ENCODE results near the gene TDRD7. TPM values are rescaled to one million over a fixed set of nuclear protein-coding genes. Genes with fewer than 3 reads are reported as not detected.

TDRD7 gene
- polyA plus RNA-seq, 1 of the 3 experiments (the other 2 are of a cell fraction) = 4.9 TPM

- POLR2A ChIA-PET = no interaction called here
- Histone ChIP-seq H3K79me2 (ENCODE audit: insufficient read depth) (no peaks in the 10 kb centered on the region), H3K9ac (no peak overlapping the region), H2AFZ (ENCODE audit: low read depth) (no peak overlapping the region), H3K27me3 (ENCODE audit: insufficient read depth) (peaks cover 33% of the 10 kb centered on the region), H3F3A (replicated peaks; ENCODE audit: insufficient read depth) (no peaks in the 10 kb centered on the region), H3K27ac (ENCODE audit: low read depth in 2 of 2, low read length in 1 of 2) (peak overlapping the region in 1 of 2 experiments; percentile 100; a peak in 1 of 4 replicates), H3K9me3 (no peaks in the 10 kb centered on the region), H3K4me2 (no peak overlapping the region), H3K4me1 (ENCODE audit: control insufficient read depth in 1 of 2, insufficient read depth in 2 of 2, low read depth in 1 of 2, low read length in 1 of 2) (peaks cover 0 to 37% of the 10 kb centered on the region in 2 experiments; a peak in 3 of 4 replicates), H3K4me3 (ENCODE audit: low read depth in 2 of 2, low read length in 1 of 2) (no peak overlapping the region), H3K9me2 (no peaks in the 10 kb centered on the region), H3K36me3 (replicated peaks in 1 of 2; ENCODE audit: control insufficient read depth in 1 of 2, insufficient read depth in 2 of 2, low read length in 1 of 2) (no peaks in the 10 kb centered on the region), H4K20me1 (ENCODE audit: insufficient read depth) (no peaks in the 10 kb centered on the region)
- TF ChIP-seq CHD2 (IDR thresholded peaks at IDR 0.05; ENCODE audit: low read length, partially characterized antibody) = no peak
- no peak for TF ChIP-seq MEF2A (IDR thresholded peaks at IDR 0.05; ENCODE audit: borderline replicate concordance, low read depth)
- TF ChIP-seq FOXM1 (IDR thresholded peaks at IDR 0.05; ENCODE audit: low read depth) = no peak
- no peak for TF ChIP-seq YY1 (IDR thresholded peaks at IDR 0.05; ENCODE audit: low read depth)
- TF ChIP-seq TCF12 (IDR thresholded peaks at IDR 0.05) = no peak
- no peak for TF ChIP-seq MXI1 (IDR thresholded peaks at IDR 0.05; ENCODE audit: low read depth, low read length)
- TF ChIP-seq RFX5 (IDR thresholded peaks at IDR 0.05; ENCODE audit: low read length) = no peak
- TF ChIP-seq REST (IDR thresholded peaks at IDR 0.05; ENCODE audit: low read depth, low read length) = no peak
- no peak for TF ChIP-seq RCOR1 (IDR thresholded peaks at IDR 0.05; ENCODE audit: low read length)
- DNase-seq = no peak
- 54% methylated on average over 3 of the region's 5 CpGs for WGBS (ENCODE audit: low lambda C conversion rate)
- CTCF ChIA-PET = interaction anchor here (8.5 kb wide), 1 partner anchor 37 kb away, joined by 153 read pairs; no protein-coding TSS in a partner anchor
Observed at GRCh38 chr9:97507428-97507984, 95.6 kb downstream of the TDRD7 start.

- H3K4me1 ChIP-seq (ENCODE audit: control insufficient read depth in 1 of 2, insufficient read depth in 2 of 2, low read depth in 1 of 2, low read length in 1 of 2) = peaks cover 0 to 39% of the 10 kb centered on the region in 2 experiments; a peak in 3 of 4 replicates
- peak overlapping the region in 1 of 2 experiments; percentile 8; a peak in 1 of 4 replicates for H3K27ac ChIP-seq (ENCODE audit: low read depth in 2 of 2, low read length in 1 of 2)
- H3K79me2 ChIP-seq (ENCODE audit: insufficient read depth) = no peaks in the 10 kb centered on the region
- no peaks in the 10 kb centered on the region for H3F3A ChIP-seq (replicated peaks; ENCODE audit: insufficient read depth)
- no peak overlapping the region for H3K4me2 ChIP-seq
- peaks cover 20% of the 10 kb centered on the region; the same call in 1 of the 2 replicates for H3K27me3 ChIP-seq (ENCODE audit: insufficient read depth)
- no peaks in the 10 kb centered on the region for H3K9me2 ChIP-seq
- ChIA-PET CTCF (interaction anchor here (0.9 to 2.1 kb wide), 4 partner anchors 40 to 106 kb away, joined by 3 to 9 read pairs (median 5); no protein-coding TSS in a partner anchor), POLR2A (no interaction called here)
- no peak overlapping the region for H3K9ac ChIP-seq
- WGBS (ENCODE audit: low lambda C conversion rate) = 37% methylated on average over 4 of the region's 4 CpGs
- H3K4me3 ChIP-seq (ENCODE audit: low read depth in 2 of 2, low read length in 1 of 2) = no peak overlapping the region
- no peak for DNase-seq
- no peaks in the 10 kb centered on the region for H3K36me3 ChIP-seq (replicated peaks in 1 of 2; ENCODE audit: control insufficient read depth in 1 of 2, insufficient read depth in 2 of 2, low read length in 1 of 2)
- no peak overlapping the region for H2AFZ ChIP-seq (ENCODE audit: low read depth)
- H4K20me1 ChIP-seq (ENCODE audit: insufficient read depth) = no peaks in the 10 kb centered on the region
- no peaks in the 10 kb centered on the region for H3K9me3 ChIP-seq
- no peak for TF ChIP-seq RAD21 (IDR thresholded peaks at IDR 0.05; ENCODE audit: low read length)
- TF ChIP-seq, protein P1, sequence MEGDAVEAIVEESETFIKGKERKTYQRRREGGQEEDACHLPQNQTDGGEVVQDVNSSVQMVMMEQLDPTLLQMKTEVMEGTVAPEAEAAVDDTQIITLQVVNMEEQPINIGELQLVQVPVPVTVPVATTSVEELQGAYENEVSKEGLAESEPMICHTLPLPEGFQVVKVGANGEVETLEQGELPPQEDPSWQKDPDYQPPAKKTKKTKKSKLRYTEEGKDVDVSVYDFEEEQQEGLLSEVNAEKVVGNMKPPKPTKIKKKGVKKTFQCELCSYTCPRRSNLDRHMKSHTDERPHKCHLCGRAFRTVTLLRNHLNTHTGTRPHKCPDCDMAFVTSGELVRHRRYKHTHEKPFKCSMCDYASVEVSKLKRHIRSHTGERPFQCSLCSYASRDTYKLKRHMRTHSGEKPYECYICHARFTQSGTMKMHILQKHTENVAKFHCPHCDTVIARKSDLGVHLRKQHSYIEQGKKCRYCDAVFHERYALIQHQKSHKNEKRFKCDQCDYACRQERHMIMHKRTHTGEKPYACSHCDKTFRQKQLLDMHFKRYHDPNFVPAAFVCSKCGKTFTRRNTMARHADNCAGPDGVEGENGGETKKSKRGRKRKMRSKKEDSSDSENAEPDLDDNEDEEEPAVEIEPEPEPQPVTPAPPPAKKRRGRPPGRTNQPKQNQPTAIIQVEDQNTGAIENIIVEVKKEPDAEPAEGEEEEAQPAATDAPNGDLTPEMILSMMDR (IDR thresholded peaks at IDR 0.05) = no peak
- no peak for TF ChIP-seq REST (IDR thresholded peaks at IDR 0.05; ENCODE audit: low read depth, low read length)
- TF ChIP-seq SMC3 (IDR thresholded peaks at IDR 0.05; ENCODE audit: low read depth, low read length) = no peak
- no peak for TF ChIP-seq IRF3 (IDR thresholded peaks at IDR 0.05; ENCODE audit: low read depth, low read length)
- no peak for TF ChIP-seq JUND (IDR thresholded peaks at IDR 0.05)
- TF ChIP-seq GABPA (IDR thresholded peaks at IDR 0.05; ENCODE audit: low read depth) = no peak
- TF ChIP-seq FOSL2 (IDR thresholded peaks at IDR 0.05; ENCODE audit: borderline replicate concordance, low read depth) = no peak
Observed at GRCh38 chr9:97508852-97509251, 97.0 kb downstream of the TDRD7 start.

Measured in SK-N-SH (cell line).